Measurements from ENCODE around the gene MALAT1.

Gene MALAT1

GRCh38 chr11:65491163-65491465, 7.7 kb upstream of the MALAT1 start:
- TF ChIP-seq, protein P1, sequence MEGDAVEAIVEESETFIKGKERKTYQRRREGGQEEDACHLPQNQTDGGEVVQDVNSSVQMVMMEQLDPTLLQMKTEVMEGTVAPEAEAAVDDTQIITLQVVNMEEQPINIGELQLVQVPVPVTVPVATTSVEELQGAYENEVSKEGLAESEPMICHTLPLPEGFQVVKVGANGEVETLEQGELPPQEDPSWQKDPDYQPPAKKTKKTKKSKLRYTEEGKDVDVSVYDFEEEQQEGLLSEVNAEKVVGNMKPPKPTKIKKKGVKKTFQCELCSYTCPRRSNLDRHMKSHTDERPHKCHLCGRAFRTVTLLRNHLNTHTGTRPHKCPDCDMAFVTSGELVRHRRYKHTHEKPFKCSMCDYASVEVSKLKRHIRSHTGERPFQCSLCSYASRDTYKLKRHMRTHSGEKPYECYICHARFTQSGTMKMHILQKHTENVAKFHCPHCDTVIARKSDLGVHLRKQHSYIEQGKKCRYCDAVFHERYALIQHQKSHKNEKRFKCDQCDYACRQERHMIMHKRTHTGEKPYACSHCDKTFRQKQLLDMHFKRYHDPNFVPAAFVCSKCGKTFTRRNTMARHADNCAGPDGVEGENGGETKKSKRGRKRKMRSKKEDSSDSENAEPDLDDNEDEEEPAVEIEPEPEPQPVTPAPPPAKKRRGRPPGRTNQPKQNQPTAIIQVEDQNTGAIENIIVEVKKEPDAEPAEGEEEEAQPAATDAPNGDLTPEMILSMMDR (IDR thresholded peaks at IDR 0.05; ENCODE audit: insufficient read depth, low read depth, low read length, missing control alignments) = no peak
- no peak overlapping the region for H3K4me3 ChIP-seq (ENCODE audit: low read length)
- no peak for DNase-seq (ENCODE audit: low read depth)

DNA sequence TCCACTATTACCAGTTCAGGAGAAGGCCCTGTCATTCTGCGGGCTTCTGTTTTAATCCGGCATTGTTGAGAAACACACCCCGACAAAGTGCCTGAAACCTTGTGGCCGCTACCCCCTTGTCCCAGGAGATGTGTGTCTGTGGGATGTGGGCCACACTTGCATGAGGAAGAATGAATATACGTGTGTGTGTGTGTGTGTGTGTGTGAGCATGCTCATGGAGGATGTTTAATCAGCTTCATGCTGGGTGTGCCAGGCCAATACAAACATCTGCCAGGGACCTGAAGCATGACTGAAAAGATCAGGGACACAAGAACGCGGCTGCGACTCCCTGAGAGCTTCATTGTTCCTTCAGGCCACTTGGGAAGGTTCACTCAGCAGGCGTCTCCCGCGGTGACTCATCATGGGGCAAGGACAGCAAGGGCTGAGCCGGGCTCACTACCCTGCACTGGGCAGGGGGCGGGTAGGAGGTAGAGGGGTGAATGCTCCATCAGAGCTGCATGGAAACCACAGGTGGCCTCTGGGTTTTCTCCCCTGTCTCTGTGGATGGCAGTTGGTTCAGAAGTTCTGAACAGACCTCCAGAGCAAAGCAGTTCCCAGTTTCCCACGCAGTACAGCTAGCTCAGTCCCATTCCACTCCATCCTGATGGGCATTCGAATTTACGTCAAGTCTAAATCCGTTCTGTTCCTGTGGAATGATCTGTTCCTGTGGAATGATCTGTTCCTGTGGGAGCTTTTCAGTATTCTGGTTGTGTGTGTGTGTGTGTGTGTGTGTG, 7.0 kb upstream of the MALAT1 start:
- DNase-seq (ENCODE audit: low read depth) = peak; percentile 90
- TF ChIP-seq, protein P1 (IDR thresholded peaks at IDR 0.05; ENCODE audit: insufficient read depth, low read depth, low read length, missing control alignments) = no peak
- H3K4me3 ChIP-seq (ENCODE audit: low read length) = peak overlapping the region; percentile 3

DNA sequence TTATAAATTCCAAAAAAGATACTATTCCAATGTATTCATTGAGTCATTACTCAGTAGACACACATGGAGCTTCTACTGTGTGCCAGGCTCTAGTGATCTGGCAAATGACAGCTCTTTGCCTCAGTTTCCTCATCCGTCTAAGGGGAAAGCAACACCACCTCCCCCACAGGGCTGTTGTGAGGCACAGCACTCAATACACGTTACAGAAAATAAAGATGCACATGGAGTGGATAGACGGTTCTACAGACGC, 6.5 kb upstream of the MALAT1 start:
- TF ChIP-seq, protein P1 (IDR thresholded peaks at IDR 0.05; ENCODE audit: insufficient read depth, low read depth, low read length, missing control alignments) = no peak
- DNase-seq (ENCODE audit: low read depth) = no peak
- H3K4me3 ChIP-seq (ENCODE audit: low read length) = no peak overlapping the region

- DNase-seq (ENCODE audit: low read depth) = peak; percentile 92
- TF ChIP-seq, protein P1 (IDR thresholded peaks at IDR 0.05; ENCODE audit: insufficient read depth, low read depth, low read length, missing control alignments) = no peak
- H3K4me3 ChIP-seq (ENCODE audit: low read length) = peak overlapping the region; percentile 30
Measured at GRCh38 chr11:65492637-65493366, 6.0 kb upstream of the MALAT1 start.

GRCh38 chr11:65493367-65494176, 5.3 kb upstream of the MALAT1 start:
- H3K4me3 ChIP-seq (ENCODE audit: low read length) = peak overlapping the region; percentile 30
- DNase-seq (ENCODE audit: low read depth) = peak; percentile 100

GRCh38 chr11:65496304-65497140, 2.3 kb upstream of the MALAT1 start:
- TF ChIP-seq, protein P1 (IDR thresholded peaks at IDR 0.05; ENCODE audit: insufficient read depth, low read depth, low read length, missing control alignments) = no peak

More at GRCh38 chr11:65493367-65494176, 5.3 kb upstream of the MALAT1 start:
- TF ChIP-seq, protein P1 (IDR thresholded peaks at IDR 0.05; ENCODE audit: insufficient read depth, low read depth, low read length, missing control alignments) = no peak

More at GRCh38 chr11:65496304-65497140, 2.3 kb upstream of the MALAT1 start:
- peak overlapping the region; percentile 40 for H3K4me3 ChIP-seq (ENCODE audit: low read length)
- peak; percentile 21 for DNase-seq (ENCODE audit: low read depth)
